Heart right ventricle (tissue), 16 donors: ENCODE data around the gene ASXL1. TPM values are rescaled to one million over a fixed set of nuclear protein-coding genes. Genes with fewer than 3 reads are reported as not detected.
"Not testable (repeated sequence)": the region's sequence is repeated elsewhere in the genome, so short reads cannot be mapped to it uniquely, and the experiment has no call there.

Source experiments
- ATAC-seq, 8 donors: fragments of 200-7000 bp; cut with Tn5 transposase; one replicate each; pipeline ENCODE4 v1.9.1; 2020; ENCODE audit warnings: mild to moderate bottlenecking in 8 of 8, moderate library complexity in 8 of 8, moderate number of reproducible peaks in 1 of 8
- DNase-seq, 2 donors: peaks; one replicate each; pipeline ENCODE4 v3.0.0-alpha.2; 2020
- H3K27ac ChIP-seq, 10 donors: fragments of 200-600 bp; sonication (generic) in 2 of 10; one replicate each; pipeline versions ENCODE4 v1.5.0 to v1.8.0; 2020 to 2022; ENCODE audit warnings: mild to moderate bottlenecking in 3 of 10
- H3K27me3 ChIP-seq, 7 donors: fragments of 200-600 bp; one replicate each; pipeline ENCODE4 v1.8.0; 2021 to 2022; ENCODE audit warnings: mild to moderate bottlenecking in 2 of 7
- H3K36me3 ChIP-seq, 9 donors: fragments of 200-600 bp; sonication (generic) in 1 of 9; one replicate each; pipeline versions ENCODE4 v1.5.0 to v1.8.0; 2020 to 2022; ENCODE audit warnings: mild to moderate bottlenecking in 2 of 9
- H3K4me1 ChIP-seq, 9 donors: fragments of 200-600 bp; sonication (generic) in 1 of 9; one replicate each; pipeline versions ENCODE4 v1.5.0 to v1.8.0; 2020 to 2022; ENCODE audit warnings: mild to moderate bottlenecking in 4 of 9
- H3K4me3 ChIP-seq, 10 donors: fragments of 200-600 bp; sonication (generic) in 2 of 10; one replicate each; pipeline versions ENCODE4 v1.5.0 to v1.8.0; 2020 to 2022; ENCODE audit warnings: mild to moderate bottlenecking in 7 of 10, moderate library complexity in 2 of 10
- H3K9me3 ChIP-seq, 11 donors: fragments of 200-600 bp in 10 of 11; sonication (generic) in 2 of 11; one replicate each; pipeline versions ENCODE4 v1.5.0 to v1.8.0; 2013 to 2022; ENCODE audit warnings: mild to moderate bottlenecking in 2 of 11, control low read depth in 1 of 11, moderate library complexity in 1 of 11
- CTCF ChIP-seq, 9 donors: fragments of 200-600 bp; sonication (generic) in 2 of 9; IDR thresholded peaks; one replicate each; pipeline versions ENCODE4 v1.5.0 to v1.8.0; 2021 to 2022; ENCODE audit warnings: antibody characterized with exemption in 9 of 9, mild to moderate bottlenecking in 5 of 9, moderate library complexity in 1 of 9
- WGBS, 2 donors: extraction: QIAGEN DNeasy Blood & Tissue Kit; methylation state at CpG; one replicate each; pipeline ENCODE4 v1.1.7; 2013; ENCODE audit warnings: inconsistent platforms in 1 of 2; 5-methylcytosine and 5-hydroxymethylcytosine counted together
- intact Hi-C, 10 donors: fragments of 100-400 bp; cut with DNase I; formaldehyde crosslinking; loops; one replicate each; pipeline versions ENCODE4 v1.11.1 to v1.14.2; 2022
- polyA plus RNA-seq, 2 donors: library from polyadenylated mRNA; stranded (reverse); fragments of 200-250 nt; gene quantifications; one replicate each; pipeline ENCODE4 v1.2.3, GENCODE V29; 2013
- total RNA-seq, 10 donors: library from RNA; stranded (reverse); fragmentation: NEBNext Ultra II Directional in 3 of 10; extraction: Animal tissue kit (Norgen Biotek cat#: 25700) in 3 of 10; gene quantifications; one replicate each; pipeline versions ENCODE4 v1.2.1 to v1.2.4, GENCODE V29; 2021 to 2023
- donor health status: Arrhythmogenic right ventricular cardiomyopathy.
- donor health status: ischemic (EF 13 %, LVEDD 7.1; RV severe dilation, severe dysfunction).
- donor health status: healthy with polysubstance abuse.
- donor health status: DM: no; HTN: yes; CAD: no.
- donor health status: DM: no; HTN: no; CAD: no.
- donor health status: ischemic (EF 25% LVEDD 6.9; RV normal size, moderate dysfunction).
- donor health status: ischemic (EF 25% LVEDD 5.7; RV mildly dilated, moderate dysfunction).
- donor health status: healthy.
- donor health status: DM: yes; HTN: yes; CAD: no.
- donor health status: Ischemic cardiomyopathy.
- donor health status: ischemic (EF 35%, LVEDD 5.7; RV mildly dilated, moderate dysfunction).
- donor health status: nonischemic (EF 11% LVEDD 7.7; RV severe dilation, severe dysfunction).
- donor health status: DM: yes; HTN: yes; CAD: no.
- donor health status: PGD.
- donor health status: ischemic (EF 29% LVEDD 5.4; RV normal size, mild dysfunction).
- donor health status: nonischemic (EF 23%, LVEDD 6.1; RV moderate dilation, normal function).

Gene ASXL1
- total and polyA plus RNA-seq, 12 donors, result 10.0 to 39.4 (median 28.2) TPM

- peaks cover 0 to 34% (median 12%) of the 10 kb centered on the region in 9 donors for H3K4me1 ChIP-seq
- TF ChIP-seq CTCF (IDR thresholded peaks at IDR 0.05), result no peak
- H3K27ac ChIP-seq, result no peak overlapping the region
- intact Hi-C loops, result loop anchor here in 4 of 10 donors (10.0 kb wide), 2 partner anchors 131 to 149 kb away; partner anchors contain the start of genes PLAGL2 (in 2 of the 4) and POFUT1 (in 2 of the 4)
- no peak overlapping the region for H3K4me3 ChIP-seq
- no peak for DNase-seq
- no peaks in the 10 kb centered on the region for H3K36me3 ChIP-seq
- H3K9me3 ChIP-seq, result peaks cover 0 to 3% (median 0%) of the 10 kb centered on the region in 11 donors
- no peak for ATAC-seq
- H3K27me3 ChIP-seq, result no peaks in the 10 kb centered on the region
- WGBS, 2 donors, result 86 to 91% methylated on average over 6 of the region's 6 CpGs
These were observed 4.2 kb upstream of the ASXL1 start for GRCh38 chr20:32353848-32354496.

- H3K4me1 ChIP-seq, result peaks cover 0 to 33% (median 12%) of the 10 kb centered on the region in 9 donors
- intact Hi-C loops, result loop anchor here in 5 of 10 donors (5.0 to 10.0 kb wide), 5 partner anchors 73 to 150 kb away; partner anchors contain the start of genes PLAGL2 (in 2 of the 5), POFUT1 (in 2 of the 5) and KIF3B (in 1 of the 5)
- H3K4me3 ChIP-seq, result no peak overlapping the region
- ATAC-seq (no peak), DNase-seq (no peak)
- H3K27me3 ChIP-seq, result no peaks in the 10 kb centered on the region
- H3K27ac ChIP-seq, result no peak overlapping the region
- TF ChIP-seq CTCF (IDR thresholded peaks at IDR 0.05), result no peak
- 67 to 75% methylated on average over 2 of the region's 2 CpGs for WGBS, 2 donors
- H3K36me3 ChIP-seq, result no peaks in the 10 kb centered on the region
- peaks cover 0 to 3% (median 0%) of the 10 kb centered on the region in 11 donors for H3K9me3 ChIP-seq
These were observed 3.3 kb upstream of the ASXL1 start for GRCh38 chr20:32354592-32355416.

GRCh38 chr20:32355417-32355841 lies 2.7 kb upstream of the ASXL1 start:
- 87 to 91% methylated on average over 6 of the region's 6 CpGs for WGBS, 2 donors
- no peak for ATAC-seq
- Histone ChIP-seq H3K9me3 (peaks cover 0 to 3% (median 0%) of the 10 kb centered on the region in 11 donors), H3K27ac (peak overlapping the region in 1 of 10 donors; percentile 99), H3K36me3 (no peaks in the 10 kb centered on the region), H3K4me3 (no peak overlapping the region), H3K27me3 (no peaks in the 10 kb centered on the region), H3K4me1 (peaks cover 3 to 39% (median 18%) of the 10 kb centered on the region in 9 donors)
- no peak for TF ChIP-seq CTCF (IDR thresholded peaks at IDR 0.05)
- no peak for DNase-seq
- intact Hi-C loops, result loop anchor here in 5 of 10 donors (5.0 to 10.0 kb wide), 5 partner anchors 73 to 151 kb away; partner anchors contain the start of genes PLAGL2 (in 2 of the 5), POFUT1 (in 2 of the 5) and KIF3B (in 1 of the 5)

- not testable (repeated sequence) for H3K27me3 ChIP-seq, H3K4me3 ChIP-seq, H3K9me3 ChIP-seq, ATAC-seq, DNase-seq, H3K36me3 ChIP-seq
- H3K27ac ChIP-seq, result peak overlapping the region in 3 of 10 donors; percentile 99
- intact Hi-C loops, result loop anchor here in 5 of 10 donors (5.0 to 10.0 kb wide), 5 partner anchors 74 to 151 kb away; partner anchors contain the start of genes PLAGL2 (in 2 of the 5), POFUT1 (in 2 of the 5) and KIF3B (in 1 of the 5)
- peaks cover 3 to 45% (median 25%) of the 10 kb centered on the region in 9 donors for H3K4me1 ChIP-seq
- WGBS, 2 donors, result 81 to 93% methylated on average over 7 of the region's 7 CpGs
These were observed 2.1 kb upstream of the ASXL1 start for GRCh38 chr20:32355907-32356621.
